ENCODE data around the gene SH3BGR.

The SH3BGR gene

DNA sequence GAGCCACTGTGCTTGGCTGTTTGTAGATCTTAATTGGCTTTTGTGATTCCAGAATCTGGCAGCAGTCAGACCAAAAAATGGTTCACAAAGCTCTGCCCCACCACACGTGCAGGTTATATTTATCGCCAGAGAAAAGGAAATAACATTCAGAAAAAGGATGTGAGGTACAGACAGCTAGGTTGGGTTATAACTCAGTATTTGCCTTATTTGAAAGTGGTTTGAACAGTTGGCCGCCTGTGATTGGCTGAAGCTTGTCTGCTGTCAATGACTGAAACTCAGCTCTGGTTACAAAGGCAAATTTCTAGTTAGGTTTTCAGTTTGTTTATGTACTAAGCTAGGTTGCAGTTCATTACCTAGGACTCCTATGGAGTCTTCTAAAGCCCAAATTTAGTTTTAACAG lies 9.6 kb downstream of the SH3BGR start:
- no peak for DNase-seq

DNA sequence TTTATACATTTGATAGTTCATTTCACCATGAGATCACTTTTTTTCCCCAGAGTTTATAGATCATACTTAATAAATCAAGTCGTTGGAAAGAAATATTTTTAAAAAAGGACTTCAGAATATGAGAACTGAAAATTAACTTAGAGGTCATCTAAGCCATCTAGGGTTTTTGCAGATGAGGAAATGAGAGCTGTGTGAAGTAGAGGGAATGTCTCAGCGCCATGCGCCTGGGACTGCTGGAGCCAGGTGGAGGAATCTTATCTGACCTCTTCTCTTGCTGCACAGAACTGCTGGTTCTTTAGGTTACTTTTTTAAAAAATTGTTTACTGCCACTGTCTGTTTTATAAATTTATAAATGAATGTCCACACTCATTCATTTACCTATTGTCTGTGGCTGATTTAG lies 11.5 kb downstream of the SH3BGR start:
- DNase-seq: no peak

DNA sequence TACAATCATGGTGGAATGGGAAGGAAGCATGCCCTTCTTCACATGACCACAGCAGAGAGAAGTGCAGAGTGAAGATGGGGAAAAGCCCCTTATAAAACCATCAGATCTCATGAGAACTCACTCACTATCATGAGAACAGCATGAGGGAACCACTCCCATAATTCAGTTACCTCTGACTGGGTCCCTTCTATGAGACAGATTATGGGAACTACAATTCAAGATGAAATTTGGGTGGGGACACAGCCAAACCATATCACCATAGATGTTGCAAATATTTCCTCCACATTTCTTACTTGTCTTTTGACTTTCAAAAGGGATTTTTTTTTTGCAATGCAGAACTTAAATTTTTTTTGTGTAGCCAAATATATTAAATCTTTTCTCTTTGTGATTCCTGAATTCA lies 14.8 kb downstream of the SH3BGR start:
- DNase-seq: no peak

DNA sequence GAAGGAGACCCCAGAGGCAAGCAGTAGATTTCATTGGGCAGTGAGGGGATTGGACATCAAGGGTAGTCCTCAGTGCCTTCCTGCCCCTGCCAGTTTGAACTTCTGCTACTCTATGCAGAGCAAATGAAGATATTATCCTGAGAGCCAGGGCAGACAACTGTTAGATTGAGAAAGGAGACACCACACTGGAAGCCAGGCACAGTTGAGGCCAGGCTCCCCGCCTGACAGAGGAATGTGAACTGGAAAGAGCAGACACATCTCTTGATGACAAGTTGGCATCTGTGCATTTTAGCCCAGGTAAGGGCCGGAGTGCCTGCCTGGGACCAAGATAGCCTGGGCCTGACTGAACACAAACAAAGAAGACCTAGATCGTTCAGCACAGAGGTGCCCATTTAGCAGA lies 16.0 kb downstream of the SH3BGR start:
- DNase-seq: no peak

DNA sequence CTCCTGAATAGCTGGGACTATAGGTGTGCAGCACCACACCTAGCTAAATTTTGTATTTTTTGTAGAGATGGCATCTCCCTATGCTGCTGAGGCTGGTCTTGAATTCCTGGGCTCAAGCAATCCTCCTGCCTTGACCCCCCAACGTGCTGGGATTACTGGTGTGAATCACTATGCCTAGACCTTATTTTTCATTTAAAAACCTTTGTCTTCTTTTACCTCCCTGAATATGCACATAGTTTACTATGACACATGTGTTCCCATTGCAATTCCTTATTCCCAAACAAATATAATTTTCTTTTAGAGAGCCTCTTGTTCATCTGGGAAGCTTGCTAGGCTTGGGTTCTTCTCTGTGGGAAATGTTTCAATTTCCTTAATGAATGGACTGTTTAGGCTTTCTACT lies 16.8 kb downstream of the SH3BGR start:
- DNase-seq: no peak

DNA sequence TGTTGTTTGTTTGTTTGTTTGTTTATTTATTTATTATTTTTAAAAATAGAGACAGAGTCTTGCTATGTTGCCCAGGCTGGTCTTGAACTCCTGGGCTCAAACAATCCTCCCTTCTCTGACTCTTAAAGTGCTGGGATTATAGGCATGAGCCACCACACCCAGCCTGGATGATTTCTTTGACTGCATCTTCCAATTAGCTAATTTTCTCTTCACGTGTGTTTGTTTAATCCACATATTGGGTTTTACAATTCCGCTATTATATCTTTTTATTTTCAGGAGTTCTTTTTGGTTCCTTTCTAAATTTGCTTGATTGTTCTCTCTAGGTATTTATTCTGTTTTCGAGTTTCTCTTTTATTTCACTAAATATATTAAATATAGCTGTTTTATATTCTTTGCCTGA lies 19.8 kb downstream of the SH3BGR start:
- no peak for DNase-seq

DNA sequence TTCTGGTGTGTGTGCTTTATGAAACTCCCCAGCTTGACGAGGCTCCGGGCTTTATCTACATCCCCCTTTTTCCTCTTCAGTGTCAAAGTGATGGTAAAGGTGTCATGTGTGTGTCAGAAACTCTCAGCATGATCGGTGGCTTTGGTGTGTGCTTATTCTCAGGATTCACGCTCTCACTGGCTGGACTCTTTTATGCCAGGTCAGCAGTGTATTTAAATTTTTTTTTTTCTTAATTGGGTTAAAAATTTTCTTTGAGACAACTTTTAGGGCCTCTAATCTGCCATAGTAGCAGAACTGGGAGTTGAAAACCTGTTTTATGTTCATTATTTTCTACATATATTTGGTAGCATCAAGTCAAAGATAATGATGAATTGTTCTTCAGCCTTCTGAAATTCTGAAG lies 21.0 kb downstream of the SH3BGR start:
- DNase-seq: no peak

DNA sequence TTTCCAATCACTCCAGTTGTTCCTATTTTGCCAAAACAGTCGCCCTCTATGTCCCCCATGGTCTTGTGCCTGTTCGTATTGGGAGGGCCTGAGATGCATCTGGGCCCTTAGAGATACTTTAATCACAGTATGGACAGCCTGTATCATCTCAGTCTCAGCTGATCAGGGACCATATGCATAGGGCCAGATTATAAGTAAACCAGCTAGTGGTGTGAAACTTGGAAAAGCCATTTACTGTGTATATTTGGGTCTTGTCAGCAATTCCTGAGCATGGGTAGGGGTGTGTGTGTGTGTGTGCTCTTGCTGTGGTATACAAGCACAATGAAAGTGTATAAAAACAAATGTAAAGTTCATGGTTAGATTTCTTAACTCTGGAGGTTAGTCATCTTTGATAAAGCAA lies 22.8 kb downstream of the SH3BGR start:
- no peak for DNase-seq

DNA sequence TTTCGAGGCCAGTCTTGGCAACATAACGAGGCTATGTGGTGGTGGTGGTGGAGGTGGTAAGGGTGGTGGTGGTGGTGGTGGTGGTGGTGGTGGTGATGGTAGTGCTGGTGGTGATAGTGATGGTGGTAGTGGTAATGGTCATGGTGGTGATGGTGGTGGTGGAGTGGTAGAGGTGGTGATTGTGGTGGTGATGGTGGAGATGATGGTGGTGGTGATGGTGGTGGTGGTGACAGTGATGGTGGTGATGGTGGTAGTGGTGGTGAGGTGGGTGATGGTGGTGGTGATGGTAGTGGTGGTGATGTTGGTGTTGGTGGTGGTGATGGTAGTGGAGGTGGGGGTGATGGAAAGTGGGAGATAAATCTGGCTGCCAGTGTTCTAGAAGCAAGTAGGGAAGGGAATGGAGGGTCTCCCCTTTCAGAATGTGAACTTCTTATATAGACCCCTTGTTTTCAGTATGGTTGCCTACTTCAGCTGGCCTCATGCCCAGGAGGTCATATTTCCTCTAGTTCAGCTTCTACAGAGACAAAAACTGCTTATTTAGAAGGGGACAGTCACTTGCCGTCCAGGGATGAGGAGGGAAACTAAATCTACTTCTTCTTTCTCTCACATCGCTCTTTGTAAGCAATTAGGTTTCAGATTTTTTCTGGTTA lies 27.5 kb downstream of the SH3BGR start:
- no peak for DNase-seq

DNA sequence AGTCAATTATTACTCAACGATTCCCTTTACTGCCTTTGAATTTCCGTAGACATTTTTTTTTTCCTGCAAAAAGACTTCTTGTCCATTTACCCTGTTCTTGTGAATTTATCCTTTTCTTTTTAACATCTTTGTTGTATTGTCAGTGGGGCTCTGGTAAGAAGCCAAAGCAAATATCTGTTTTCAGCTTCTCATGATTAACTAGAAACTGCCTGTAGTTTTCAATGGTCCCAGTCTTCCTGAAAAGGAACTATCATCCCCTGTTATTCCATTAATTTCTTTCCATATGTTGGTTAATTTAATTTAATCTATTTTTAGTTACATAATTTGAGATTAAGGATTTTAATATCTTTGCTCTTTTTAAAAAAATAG lies 28.0 kb downstream of the SH3BGR start:
- DNase-seq: no peak

DNA sequence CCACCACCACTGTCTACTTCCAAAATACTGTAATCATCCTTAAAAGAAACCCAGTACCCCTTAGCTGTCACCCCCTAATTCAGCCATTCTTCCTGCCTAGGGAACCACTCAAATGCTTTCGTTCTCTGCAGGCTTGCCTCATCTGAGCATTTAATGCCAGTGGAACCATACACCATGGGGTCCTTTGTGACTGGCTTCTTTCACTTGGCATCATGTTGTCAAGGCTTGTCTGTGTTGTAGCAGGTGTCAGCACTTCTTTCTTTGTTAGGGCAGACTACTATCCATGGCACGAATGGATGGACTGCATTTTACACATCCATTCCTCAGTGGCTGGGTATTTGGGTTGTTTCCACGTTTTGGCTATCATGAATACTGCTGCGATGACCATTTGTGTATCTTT lies 28.5 kb downstream of the SH3BGR start:
- no peak for DNase-seq

DNA sequence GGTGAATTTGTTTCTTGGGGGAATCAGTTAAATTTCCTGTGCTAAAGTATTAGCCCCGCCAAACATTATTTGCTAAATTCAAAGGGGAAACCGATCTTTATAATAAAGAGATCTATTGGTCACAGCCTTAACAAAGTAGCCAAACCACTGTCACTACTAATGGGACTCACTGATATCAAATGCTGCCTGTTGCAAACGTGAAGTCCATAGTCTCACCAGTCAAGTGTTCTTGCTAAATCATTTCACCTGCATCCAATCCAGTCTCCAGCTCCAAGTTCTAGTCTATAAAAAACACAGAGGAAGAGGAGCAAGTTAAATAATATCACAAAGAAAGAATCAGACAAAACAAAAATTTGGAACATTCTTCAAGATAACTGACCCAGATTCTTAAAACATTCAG lies 30.1 kb downstream of the SH3BGR start:
- no peak for DNase-seq

DNA sequence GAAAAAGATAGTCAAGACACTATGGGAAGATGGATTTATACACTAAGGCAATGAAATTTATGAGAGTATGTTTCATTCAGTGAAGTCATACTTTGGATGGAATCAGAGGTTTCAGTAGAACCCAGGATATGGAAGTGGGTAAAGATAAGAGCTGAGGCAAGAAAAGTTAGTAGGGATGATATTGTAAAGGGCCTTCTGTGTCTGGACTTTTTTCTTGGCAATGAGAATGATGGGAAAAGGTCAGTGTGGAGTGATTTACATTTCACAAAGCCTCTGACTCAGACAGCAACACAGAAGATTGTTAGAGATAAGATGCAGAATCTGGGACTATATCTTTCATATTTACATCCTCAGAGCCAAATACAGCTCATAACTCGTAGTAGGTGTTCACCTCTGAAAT lies 32.1 kb downstream of the SH3BGR start:
- DNase-seq: no peak

DNA sequence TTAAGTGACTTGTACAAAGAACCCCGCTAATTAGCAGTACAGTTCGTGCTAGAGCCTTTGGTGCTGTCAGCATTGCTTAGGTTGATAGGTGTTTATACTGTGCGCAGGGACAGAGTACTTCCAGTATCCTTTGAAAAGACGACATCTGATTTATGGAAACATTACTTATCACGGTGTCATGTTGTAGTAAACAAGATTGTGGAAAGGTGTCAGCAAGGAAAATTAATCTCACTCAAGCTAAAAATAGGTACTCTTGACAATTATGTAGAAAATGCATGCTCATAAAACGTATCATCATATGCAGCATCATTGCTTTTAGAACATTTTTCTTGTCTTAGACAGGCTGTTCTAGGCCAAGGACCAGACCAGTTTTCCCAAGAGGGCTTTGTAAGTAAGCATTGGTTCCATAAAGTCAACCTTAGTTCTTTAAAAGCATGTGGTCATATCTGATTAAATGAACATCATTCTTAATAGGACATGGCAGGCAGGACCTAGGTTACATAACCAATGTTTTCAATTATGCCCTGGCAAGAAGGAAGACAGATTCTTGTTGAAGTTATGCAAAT lies 33.0 kb downstream of the SH3BGR start:
- no peak for DNase-seq

DNA sequence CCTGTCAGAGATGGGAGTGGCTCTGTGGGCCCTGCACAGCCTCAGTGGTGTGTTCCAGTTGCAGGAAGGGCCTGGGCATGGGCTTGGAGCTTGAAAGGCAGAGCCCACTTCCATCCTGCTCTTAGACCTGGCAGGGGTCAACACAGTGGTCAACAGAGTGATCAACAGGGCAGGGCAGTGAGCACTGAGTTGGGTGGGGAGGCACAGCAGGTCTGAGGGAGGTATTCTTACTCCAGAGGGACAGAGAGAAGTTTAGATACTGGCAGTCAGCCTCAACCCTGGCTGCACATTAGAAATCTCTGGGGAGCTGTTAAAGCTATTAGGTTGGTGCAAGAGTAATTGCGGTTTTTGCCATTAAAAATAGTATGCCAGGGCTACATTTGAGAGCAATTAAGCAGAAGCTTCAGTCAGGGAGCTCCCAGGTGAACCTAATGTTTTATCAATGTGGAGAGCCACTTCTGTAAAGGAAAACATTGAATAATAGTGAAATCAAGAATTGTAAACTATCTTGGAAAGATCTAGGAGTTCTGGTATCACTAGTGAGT lies 37.7 kb downstream of the SH3BGR start:
- DNase-seq: no peak

DNA sequence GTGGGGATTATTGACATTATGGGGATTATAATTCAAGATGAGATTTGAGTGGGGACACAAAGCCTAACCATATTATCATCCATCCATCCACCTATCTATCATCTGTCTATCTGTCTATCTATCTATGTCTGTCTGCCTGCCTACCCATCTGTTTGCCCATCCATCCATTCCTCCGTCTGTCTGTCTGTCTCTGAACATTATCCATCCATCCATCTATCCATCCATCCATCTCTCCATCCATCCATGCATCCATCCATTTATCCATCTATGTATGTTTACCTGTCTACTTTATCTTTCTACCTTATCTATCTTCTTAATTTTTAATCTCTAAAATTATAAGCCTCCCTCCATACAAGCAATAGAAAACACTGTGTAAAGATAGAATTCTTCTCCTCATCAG lies 47.4 kb downstream of the SH3BGR start:
- DNase-seq: no peak

DNA sequence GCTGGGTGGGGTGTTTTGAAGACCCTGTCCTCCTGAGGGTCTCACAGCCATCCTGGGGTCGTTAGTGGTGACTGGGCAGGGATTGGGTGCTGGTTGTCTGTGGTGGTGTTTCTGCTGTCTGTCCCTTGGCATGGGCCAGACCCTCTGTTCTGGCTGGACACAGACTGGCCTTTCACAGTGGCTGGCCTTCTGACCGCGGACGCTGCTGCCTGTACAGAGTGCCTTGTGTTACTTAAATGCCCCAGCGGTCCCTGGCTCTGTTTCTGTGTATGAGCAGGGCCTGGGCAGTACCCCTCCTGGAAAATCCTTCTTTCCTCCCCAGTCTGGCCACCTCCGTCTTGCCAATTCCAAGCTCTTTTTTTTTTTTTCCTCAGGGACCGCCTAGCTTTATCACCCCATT lies 50.9 kb downstream of the SH3BGR start:
- no peak for DNase-seq

DNA sequence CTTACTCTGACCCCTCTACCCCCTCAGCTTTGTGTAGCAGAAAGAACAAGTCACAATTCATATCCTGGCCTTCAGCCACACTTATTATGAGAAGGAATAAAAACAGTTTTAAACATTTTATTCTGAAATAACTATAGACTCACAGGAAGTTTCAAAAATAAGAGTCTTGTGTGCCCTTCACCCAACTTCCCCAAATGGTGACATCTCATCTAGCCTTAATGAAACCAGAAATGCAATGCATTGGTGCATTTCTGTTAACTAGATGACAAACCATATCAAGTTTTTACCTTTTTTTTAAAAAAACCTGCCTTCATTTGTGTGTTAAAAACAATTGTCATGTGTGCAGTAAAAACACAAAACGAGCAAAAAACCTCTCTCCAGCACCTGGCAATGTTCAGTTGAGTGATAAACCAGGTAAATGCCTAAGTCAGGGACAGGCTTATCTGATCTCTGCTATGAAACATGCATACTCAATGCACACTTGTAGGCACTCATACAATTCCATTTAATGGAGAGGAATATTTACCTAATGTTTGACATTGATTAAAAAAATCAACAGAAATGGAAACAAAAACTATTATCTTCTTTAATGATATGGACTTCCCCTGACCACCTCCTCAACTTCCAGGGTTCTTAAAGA lies 51.5 kb downstream of the SH3BGR start:
- no peak for DNase-seq

DNA sequence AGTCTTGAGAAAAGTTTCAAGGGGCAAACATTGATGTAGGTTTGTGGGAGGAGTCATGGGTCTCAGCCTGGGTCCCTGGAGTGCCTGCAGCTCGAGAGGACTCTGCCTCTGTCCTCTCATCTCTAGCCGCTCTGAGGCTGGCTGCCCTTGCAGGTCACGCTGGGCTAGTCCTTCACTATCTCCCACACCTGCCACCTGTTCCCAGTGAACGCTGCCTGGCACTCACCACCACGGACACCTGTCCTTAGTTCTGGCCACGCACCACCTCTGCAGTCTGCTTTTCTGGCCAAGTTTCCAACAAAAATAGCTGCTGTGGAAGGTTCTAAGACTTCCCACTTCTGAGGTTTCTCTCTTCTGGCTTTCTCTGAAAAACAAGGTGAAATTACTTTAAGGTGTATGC lies 52.5 kb downstream of the SH3BGR start:
- no peak for DNase-seq

DNA sequence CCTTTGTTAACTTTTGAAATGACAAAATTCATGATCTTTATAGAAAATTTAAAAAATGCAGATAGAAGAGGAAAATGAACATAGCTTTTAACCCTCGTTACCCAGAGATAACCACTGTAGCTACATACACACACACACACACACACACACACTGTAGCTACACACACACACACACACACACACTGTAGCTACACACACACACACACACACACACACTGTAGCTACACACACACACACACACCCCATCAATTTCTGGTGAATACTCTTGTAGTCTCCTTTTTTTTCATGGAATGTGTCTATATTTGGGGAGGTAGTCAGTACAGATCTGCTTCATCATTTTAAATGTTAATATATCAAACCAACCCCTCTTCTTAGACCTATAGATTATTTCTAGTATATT lies 58.5 kb downstream of the SH3BGR start:
- no peak for DNase-seq

DNA sequence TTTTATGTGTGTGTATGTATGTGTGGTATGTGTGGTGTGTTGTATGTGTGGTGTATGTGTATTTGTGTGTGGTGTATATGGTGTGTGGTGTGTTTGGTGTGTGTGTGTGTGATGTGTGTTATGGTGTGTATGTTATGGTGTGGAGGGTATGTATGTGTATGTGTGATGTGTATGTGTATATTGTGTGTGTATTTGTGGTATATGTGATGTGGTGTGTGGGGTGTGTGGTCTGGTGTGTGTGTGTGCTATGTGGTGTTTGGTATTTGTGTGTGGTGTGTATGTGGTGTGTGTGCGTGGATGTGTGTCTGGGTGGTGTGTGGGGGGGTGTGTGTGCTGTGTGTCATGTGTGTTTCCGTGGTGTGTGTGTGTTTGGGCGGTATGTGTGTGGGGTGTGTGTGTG lies 59.3 kb downstream of the SH3BGR start:
- no peak for DNase-seq

DNA sequence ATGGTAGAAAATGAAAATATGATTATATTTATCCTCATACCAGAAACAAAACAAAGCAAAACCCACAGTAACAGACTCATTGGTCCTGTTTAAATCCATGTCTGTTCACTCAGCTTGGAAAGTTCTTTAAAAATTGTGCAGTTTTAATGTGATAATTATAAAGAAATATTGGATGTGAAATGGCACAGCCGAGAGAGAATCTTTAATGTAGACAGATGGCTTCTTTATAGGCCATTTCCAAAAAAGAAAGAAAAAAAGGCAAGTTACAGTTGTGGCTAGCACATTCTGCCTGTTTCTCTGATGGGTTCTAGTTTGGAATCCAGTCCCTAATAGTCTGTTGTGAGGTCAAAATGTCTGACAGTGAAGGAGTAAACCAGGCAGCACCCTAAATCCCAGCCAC lies 62.0 kb downstream of the SH3BGR start:
- no peak for DNase-seq

DNA sequence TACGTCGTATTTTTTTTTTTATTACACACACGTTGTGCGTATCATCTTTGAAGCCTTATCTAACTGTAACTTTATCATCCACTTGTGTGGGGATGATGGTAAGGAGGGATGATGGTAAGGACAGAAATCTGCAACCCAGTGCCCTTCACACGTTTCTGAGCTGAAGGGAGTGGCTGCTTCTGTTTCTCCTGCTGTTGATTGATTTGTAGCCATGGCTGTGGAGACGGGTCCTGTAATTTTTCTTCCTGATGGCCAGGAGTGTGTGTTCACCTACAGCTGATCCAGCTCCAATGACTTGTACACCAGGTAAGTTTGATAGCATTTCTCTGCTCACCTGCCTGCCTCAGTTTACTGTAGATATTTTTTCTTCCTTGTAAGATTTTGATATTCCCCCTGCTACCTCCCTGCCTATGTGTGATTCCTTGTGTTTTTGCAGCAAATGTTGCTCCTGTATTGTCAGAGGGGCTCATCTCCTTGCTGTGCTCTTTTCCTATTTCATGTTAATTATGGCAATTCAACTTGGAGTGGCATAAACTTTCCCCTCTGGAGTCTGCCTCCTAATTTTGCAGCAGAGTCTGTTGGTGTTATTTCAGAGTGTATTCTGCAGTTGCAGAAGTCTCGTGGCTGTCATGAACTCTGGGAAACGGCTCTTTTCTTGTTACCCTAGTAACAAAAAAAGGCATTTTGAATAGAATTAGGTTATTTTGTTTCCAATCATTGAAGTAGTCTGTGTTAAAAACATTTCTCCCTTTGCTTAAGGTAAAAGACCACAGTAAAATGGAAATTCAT lies 64.1 kb downstream of the SH3BGR start:
- DNase-seq: no peak

Data from NCI-H524 treated with DMSO at 0.1 percent for 48 hours (cell line).